Upper lobe of left lung (tissue), 6 donors: Measurements from ENCODE around the gene CD46. TPM values are rescaled to one million over a fixed set of nuclear protein-coding genes. Genes with fewer than 3 reads are reported as not detected.

Experiments used
- ATAC-seq, 2 donors: fragments of 200-7000 bp; cut with Tn5 transposase; one replicate each; pipeline ENCODE4 v1.9.1; 2022; ENCODE audit warnings: mild to moderate bottlenecking in 2 of 2, moderate library complexity in 2 of 2; ENCODE audit not compliant: low FRiP score in 2 of 2
- DNase-seq, 2 donors: peaks; one replicate each; pipeline ENCODE4 v3.0.0-alpha.2; 2019 to 2020
- H3K27ac ChIP-seq, 4 donors: fragments of 200-600 bp; sonication (generic); one replicate each; pipeline ENCODE4 v1.5.1; 2016 to 2019
- H3K27me3 ChIP-seq, 4 donors: fragments of 200-600 bp; sonication (generic); one replicate each; pipeline ENCODE4 v1.5.1; 2017 to 2019
- H3K36me3 ChIP-seq, 4 donors: fragments of 200-600 bp; sonication (generic); one replicate each; pipeline ENCODE4 v1.5.1; 2016 to 2019
- H3K4me1 ChIP-seq, 4 donors: fragments of 200-600 bp; sonication (generic); one replicate each; pipeline ENCODE4 v1.5.1; 2018 to 2019
- H3K4me3 ChIP-seq, 4 donors: fragments of 200-600 bp; sonication (generic); one replicate each; pipeline ENCODE4 v1.5.1; 2017 to 2019; ENCODE audit warnings: mild to moderate bottlenecking in 2 of 4, moderate library complexity in 1 of 4
- H3K9me3 ChIP-seq, 4 donors: fragments of 200-600 bp; sonication (generic); one replicate each; pipeline ENCODE4 v1.5.1; 2018 to 2019
- CTCF ChIP-seq, 6 experiments: fragments of 450-650 bp in 4 of 6; fragments of 200-600 bp in 2 of 6; sonication (generic) in 2 of 6; IDR thresholded peaks; one replicate each; pipeline ENCODE4 v1.5.1; 2016 to 2019; ENCODE audit warnings: antibody characterized with exemption in 6 of 6
- EP300 ChIP-seq, 4 donors: sonication (generic); formaldehyde crosslinking; IDR thresholded peaks; one replicate each; pipeline ENCODE4 v1.5.1; 2017; ENCODE audit warnings: antibody characterized with exemption in 4 of 4, control low read depth in 2 of 4
- POLR2A ChIP-seq, 4 donors: fragments of 450-650 bp; IDR thresholded peaks; one replicate each; pipeline ENCODE4 v1.5.1; 2016 to 2017; ENCODE audit warnings: antibody characterized with exemption in 4 of 4, mild to moderate bottlenecking in 2 of 4
- POLR2AphosphoS5 ChIP-seq, 2 donors: sonication (generic); formaldehyde crosslinking; IDR thresholded peaks; one replicate each; pipeline ENCODE4 v1.5.1; 2017; ENCODE audit warnings: antibody characterized with exemption in 2 of 2
- WGBS, 2 donors: methylation state at CpG; one replicate each; pipeline ENCODE4 v1.1.5; 2017 to 2018; 5-methylcytosine and 5-hydroxymethylcytosine counted together
- total RNA-seq, 6 donors: library from RNA; depleted of rRNA in 4 of 6; stranded (reverse); fragments of >200 nt in 4 of 6; gene quantifications; one replicate each; pipeline versions ENCODE4 v1.1.0 to v1.2.1, GENCODE V29; 2016 to 2021
- donor health status: DM: no; HTN: no; CAD: no; lungs with moderate emphysema.
- donor health status: DM: no; HTN: yes; CAD: no; lungs with severe emphysema.

The CD46 gene
- total RNA-seq, 6 donors from 2014 or later, result 105 to 358 (median 248) TPM

GRCh38 chr1:207825409-207825695 lies 73.5 kb downstream of the CD46 start:
- peak overlapping the region; percentile 97 to 98 (median 98) for H3K27ac ChIP-seq
- H3K4me1 ChIP-seq, result peaks cover 71 to 89% (median 75%) of the 10 kb centered on the region in 4 donors
- no peak for ATAC-seq
- TF ChIP-seq POLR2A (IDR thresholded peaks at IDR 0.05), result no peak
- TF ChIP-seq POLR2AphosphoS5 (IDR thresholded peaks at IDR 0.05), result no peak
- no peak for TF ChIP-seq EP300 (IDR thresholded peaks at IDR 0.05)
- TF ChIP-seq CTCF (IDR thresholded peaks at IDR 0.05), result no peak
- H3K4me3 ChIP-seq, result peak overlapping the region in 2 of 4 donors; percentile 38 to 68
- WGBS, 2 donors, result 57 to 58% methylated on average over 2 of the region's 2 CpGs
- no peaks in the 10 kb centered on the region for H3K9me3 ChIP-seq
- no peaks in the 10 kb centered on the region for H3K27me3 ChIP-seq
- peaks cover 0 to 8% (median 0%) of the 10 kb centered on the region in 4 donors for H3K36me3 ChIP-seq
- no peak for DNase-seq

- Histone ChIP-seq H3K4me3 (peak overlapping the region in 3 of 4 donors; percentile 22 to 68 (median 38)), H3K27ac (peak overlapping the region; percentile 97 to 98 (median 98)), H3K9me3 (no peaks in the 10 kb centered on the region), H3K27me3 (no peaks in the 10 kb centered on the region), H3K4me1 (peaks cover 68 to 89% (median 73%) of the 10 kb centered on the region in 4 donors), H3K36me3 (peaks cover 0 to 8% (median 0%) of the 10 kb centered on the region in 4 donors)
- 22 to 29% methylated on average over 18 of the region's 18 CpGs for WGBS, 2 donors
- TF ChIP-seq EP300 (IDR thresholded peaks at IDR 0.05) (peak in 1 of 4 donors; percentile 16), POLR2AphosphoS5 (IDR thresholded peaks at IDR 0.05) (peak; percentile 81 to 89), CTCF (IDR thresholded peaks at IDR 0.05) (no peak), POLR2A (IDR thresholded peaks at IDR 0.05) (peak in 2 of 4 donors; percentile 62 to 71)
- peak; percentile 60 to 61 for ATAC-seq
- DNase-seq, result peak in 1 of 2 donors; percentile 92
Observed at GRCh38 chr1:207825719-207826556, 74.1 kb downstream of the CD46 start.

DNA sequence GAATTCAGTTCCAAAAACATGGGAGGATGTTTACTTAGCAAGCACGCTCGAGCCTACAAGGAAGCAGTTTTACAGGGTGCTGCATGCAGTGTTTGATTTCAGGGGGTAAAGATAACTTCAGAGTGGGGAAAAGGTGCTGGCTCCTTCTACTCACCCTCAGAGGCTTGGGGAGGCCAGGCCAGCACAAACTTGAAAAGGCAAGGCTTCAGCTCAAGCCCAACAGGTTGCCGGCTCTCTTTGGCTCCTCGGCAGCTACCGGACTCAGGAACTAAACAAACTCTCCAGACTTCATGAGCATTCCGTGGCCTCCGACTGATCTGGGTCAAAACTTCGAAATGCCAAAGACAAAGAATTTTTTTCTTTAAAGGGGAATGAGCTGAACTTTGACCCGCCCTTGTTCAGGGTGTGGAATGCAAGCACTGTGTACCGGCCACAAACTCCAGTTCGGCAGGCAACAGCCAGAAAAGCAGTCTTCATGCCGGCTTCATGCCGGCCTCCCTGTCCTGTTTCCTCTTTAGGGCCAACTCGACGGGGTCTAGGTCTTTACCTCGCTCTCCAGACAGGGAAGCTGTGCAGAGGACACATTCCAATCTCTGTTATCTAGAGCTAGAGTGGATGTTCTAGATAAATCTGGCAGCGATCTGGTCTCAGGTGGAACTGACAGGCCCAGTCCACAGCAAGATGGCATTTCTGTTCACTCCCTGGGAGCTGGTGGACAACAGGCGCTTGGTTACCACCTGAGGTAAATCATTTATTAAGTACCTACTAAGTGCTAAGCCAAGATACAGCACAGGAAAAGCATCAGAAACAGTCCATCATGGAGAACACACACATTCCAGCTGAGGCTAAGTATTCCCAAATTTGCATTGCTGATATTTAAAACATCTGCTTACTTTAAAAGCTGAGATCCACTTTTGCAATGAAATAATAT lies 75.0 kb downstream of the CD46 start:
- H3K4me1 ChIP-seq, result peaks cover 68 to 89% (median 73%) of the 10 kb centered on the region in 4 donors
- peaks cover 0 to 3% (median 0%) of the 10 kb centered on the region in 4 donors for H3K36me3 ChIP-seq
- peak overlapping the region in 3 of 4 donors; percentile 22 to 68 (median 38) for H3K4me3 ChIP-seq
- no peaks in the 10 kb centered on the region for H3K27me3 ChIP-seq
- WGBS, 2 donors, result 27 to 31% methylated on average over 17 to 18 of the region's 18 CpGs
- no peak for DNase-seq
- no peak for ATAC-seq
- no peaks in the 10 kb centered on the region for H3K9me3 ChIP-seq
- H3K27ac ChIP-seq, result peak overlapping the region; percentile 97 to 98 (median 98)
- TF ChIP-seq POLR2AphosphoS5 (IDR thresholded peaks at IDR 0.05) (peak in 1 of 2 donors; percentile 11), CTCF (IDR thresholded peaks at IDR 0.05) (no peak), POLR2A (IDR thresholded peaks at IDR 0.05) (no peak), EP300 (IDR thresholded peaks at IDR 0.05) (no peak)

GRCh38 chr1:207827488-207827830 lies 75.6 kb downstream of the CD46 start:
- Histone ChIP-seq H3K4me3 (no peak overlapping the region), H3K36me3 (no peaks in the 10 kb centered on the region)
- 86 to 100% methylated on average over 2 of the region's 2 CpGs for WGBS, 2 donors

More at GRCh38 chr1:207827488-207827830, 75.6 kb downstream of the CD46 start:
- TF ChIP-seq POLR2AphosphoS5 (IDR thresholded peaks at IDR 0.05) (no peak), CTCF (IDR thresholded peaks at IDR 0.05) (no peak), EP300 (IDR thresholded peaks at IDR 0.05) (no peak), POLR2A (IDR thresholded peaks at IDR 0.05) (no peak)
- no peaks in the 10 kb centered on the region for H3K9me3 ChIP-seq
- no peak for ATAC-seq
- peak overlapping the region; percentile 97 to 98 (median 98) for H3K27ac ChIP-seq
- peaks cover 69 to 88% (median 74%) of the 10 kb centered on the region in 4 donors for H3K4me1 ChIP-seq
- no peaks in the 10 kb centered on the region for H3K27me3 ChIP-seq
- no peak for DNase-seq
